Stimulated activated CD8-positive, alpha-beta memory T cell treated with anti-CD3 and anti-CD28 coated beads, Interleukin-4, amount 100 ng/mL, for 24 hours (primary cell): ENCODE data around the gene JUNB.
"Not testable (repeated sequence)": the region's sequence is repeated elsewhere in the genome, so short reads cannot be mapped to it uniquely, and the experiment has no call there.

ENCODE experiments used
- DNase-seq: peaks from one replicate; pipeline ENCODE4 v3.0.0-alpha.2; 2020; ENCODE audit warnings: low read depth

The JUNB gene

DNA sequence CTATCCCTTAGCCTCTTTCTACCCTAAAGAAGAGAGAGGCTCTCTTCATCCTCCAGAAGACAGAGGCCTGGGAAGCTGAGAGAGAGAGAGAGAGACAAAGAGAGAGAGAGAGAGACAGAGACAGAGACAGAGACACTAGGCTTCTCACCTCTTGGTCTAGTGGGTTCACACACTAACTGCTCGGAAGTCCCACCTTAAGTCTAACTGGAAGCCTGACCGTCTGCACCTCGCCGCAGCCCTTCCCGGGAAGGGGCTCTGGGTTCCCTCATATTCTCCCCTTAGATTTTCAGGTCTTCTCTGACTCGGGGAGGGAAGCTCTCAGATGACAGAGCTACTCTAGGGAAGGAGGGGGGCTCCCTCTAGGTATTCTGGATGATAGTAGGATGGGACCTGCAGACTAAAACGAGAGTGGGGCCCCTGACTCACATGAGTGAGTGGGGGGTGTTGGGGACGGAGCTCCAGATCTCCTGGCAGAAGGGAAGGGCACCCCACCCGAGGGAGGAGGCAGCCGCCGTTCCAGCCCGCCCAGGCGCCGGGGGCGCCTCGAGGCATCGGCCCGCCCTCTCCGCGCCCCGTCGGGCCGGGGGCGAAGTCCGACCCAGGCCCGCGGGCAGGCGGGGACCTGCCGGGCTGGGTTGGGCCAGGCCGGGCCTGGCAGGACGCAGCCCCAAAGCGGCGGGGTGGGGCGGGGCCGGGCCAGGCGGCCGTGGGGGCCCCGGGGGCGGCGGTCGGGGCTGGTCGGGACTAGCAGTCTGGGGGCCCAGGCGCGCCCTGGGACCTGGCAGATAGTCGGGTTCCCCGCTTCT lies 2.0 kb upstream of the JUNB start:
- DNase-seq, result no peak

DNA sequence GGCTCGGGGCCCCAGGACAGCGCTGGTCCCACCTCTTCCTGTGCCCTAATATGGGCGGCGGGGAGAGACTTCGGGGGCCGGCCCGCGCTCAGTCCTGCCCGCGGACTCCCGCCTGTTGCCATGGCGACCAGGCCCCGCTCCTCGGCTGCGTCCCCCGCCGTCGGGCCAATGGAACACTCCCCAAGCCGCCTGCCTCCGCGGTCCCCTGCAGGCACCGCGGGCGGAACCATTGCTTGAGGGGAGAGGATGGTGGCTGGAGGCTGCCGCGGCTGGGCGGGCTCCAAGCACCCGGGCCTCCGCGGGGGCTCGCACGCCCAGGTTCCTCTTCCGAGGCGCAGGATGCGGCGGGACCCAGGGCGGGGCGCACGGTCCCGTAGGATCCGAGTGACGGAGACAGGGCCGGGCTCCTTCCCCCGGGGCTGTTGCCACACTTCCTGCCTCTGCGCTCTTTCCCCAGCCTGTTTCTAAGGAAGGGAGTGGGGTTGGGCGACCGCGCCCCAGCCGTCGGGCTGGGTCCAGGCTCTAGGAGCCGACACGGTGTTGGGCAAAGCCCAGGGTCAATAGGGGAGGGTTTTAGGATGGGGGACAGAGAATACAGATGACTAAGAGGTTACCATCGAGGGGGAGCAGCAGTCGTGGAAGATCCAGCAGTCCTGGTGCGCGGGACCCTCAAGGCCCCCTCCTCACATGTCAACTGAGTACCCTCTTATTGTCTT lies 1.2 kb upstream of the JUNB start:
- DNase-seq, result peak; percentile 94

DNA sequence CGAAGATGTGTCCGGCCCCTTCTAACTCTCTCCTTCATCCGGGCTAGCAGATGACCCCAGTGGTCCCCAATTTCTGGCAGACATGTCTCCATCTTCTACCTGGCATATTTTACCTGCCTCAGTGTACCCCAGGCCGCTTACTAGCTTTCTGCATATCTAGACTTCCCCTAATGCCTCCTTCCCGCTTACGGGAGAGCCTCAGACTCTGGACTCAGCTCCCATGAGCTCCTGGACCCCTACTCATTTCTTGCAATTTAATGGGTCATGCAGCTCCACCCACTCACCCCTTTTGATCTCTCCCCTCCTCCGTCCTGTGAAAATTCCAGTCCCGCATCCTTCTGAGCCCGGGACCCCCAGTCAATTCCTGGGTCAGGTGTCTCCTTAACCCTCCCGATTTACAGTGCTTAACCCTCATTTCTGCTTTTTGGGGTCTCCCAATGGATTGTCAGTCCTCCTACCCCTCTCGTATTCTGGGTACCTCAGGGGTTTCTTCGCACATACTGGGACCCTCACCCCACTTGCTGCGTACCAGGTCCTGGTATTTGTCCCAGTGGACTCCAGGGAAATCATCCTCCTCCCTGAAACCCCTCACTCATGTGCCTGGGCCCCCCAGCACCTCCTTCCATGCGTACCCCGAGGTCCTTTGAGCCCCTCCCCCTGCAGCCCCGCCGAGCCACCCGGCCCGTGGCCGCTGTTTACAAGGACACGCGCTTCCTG lies 500 bp upstream of the JUNB start:
- no peak for DNase-seq

DNA sequence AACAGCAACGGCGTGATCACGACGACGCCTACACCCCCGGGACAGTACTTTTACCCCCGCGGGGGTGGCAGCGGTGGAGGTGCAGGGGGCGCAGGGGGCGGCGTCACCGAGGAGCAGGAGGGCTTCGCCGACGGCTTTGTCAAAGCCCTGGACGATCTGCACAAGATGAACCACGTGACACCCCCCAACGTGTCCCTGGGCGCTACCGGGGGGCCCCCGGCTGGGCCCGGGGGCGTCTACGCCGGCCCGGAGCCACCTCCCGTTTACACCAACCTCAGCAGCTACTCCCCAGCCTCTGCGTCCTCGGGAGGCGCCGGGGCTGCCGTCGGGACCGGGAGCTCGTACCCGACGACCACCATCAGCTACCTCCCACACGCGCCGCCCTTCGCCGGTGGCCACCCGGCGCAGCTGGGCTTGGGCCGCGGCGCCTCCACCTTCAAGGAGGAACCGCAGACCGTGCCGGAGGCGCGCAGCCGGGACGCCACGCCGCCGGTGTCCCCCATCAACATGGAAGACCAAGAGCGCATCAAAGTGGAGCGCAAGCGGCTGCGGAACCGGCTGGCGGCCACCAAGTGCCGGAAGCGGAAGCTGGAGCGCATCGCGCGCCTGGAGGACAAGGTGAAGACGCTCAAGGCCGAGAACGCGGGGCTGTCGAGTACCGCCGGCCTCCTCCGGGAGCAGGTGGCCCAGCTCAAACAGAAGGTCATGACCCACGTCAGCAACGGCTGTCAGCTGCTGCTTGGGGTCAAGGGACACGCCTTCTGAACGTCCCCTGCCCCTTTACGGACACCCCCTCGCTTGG lies 966 bp downstream of the JUNB start:
- peak; percentile 60 for DNase-seq

DNA sequence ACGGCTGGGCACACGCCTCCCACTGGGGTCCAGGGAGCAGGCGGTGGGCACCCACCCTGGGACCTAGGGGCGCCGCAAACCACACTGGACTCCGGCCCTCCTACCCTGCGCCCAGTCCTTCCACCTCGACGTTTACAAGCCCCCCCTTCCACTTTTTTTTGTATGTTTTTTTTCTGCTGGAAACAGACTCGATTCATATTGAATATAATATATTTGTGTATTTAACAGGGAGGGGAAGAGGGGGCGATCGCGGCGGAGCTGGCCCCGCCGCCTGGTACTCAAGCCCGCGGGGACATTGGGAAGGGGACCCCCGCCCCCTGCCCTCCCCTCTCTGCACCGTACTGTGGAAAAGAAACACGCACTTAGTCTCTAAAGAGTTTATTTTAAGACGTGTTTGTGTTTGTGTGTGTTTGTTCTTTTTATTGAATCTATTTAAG lies 1.6 kb downstream of the JUNB start:
- DNase-seq, result no peak

DNA sequence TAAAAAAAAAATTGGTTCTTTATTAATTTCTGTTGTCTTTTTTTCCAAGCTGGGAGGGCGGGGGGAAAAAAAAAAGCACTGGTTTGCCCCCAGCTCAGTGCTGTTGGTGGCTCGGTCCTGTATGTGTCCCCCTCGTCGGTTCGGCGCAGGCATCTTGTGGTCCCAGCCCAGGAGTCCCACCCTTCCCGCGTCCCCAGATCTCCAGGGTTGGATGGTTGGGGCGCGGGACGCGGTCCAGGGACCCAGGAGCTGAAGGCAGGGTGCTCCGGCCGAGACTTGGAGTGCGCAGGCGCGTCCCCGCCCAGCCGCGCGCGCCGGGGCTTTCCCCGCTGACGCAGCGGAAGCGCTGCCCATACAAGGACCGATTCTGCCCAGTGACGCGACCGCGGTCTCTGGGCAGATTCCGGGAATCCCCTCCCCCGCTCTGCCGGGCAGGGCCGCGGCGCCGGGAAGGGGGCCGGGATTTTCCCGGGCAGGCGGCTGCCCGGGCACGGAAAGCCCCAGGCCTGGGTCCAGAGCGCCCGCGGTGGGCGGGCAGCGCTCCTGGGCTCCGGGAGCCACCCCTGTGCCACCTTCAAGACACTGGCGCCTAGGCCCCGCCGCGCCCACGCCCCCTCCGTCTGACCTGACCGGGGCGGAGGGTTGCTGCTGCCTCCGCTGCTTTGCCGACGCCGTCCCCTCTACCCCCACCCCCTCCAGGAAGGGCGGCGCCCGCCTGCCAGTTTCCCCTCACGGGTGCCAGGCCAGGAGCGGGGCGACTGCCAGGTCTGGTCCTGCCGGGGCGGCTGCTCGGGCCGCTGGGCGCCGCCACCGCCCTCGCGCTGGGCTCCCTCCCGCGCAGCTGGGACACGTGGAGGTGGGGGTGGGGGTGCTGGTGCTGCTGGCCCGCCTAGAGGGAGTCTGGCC lies 2.3 kb downstream of the JUNB start:
- peak; percentile 87 for DNase-seq

DNA sequence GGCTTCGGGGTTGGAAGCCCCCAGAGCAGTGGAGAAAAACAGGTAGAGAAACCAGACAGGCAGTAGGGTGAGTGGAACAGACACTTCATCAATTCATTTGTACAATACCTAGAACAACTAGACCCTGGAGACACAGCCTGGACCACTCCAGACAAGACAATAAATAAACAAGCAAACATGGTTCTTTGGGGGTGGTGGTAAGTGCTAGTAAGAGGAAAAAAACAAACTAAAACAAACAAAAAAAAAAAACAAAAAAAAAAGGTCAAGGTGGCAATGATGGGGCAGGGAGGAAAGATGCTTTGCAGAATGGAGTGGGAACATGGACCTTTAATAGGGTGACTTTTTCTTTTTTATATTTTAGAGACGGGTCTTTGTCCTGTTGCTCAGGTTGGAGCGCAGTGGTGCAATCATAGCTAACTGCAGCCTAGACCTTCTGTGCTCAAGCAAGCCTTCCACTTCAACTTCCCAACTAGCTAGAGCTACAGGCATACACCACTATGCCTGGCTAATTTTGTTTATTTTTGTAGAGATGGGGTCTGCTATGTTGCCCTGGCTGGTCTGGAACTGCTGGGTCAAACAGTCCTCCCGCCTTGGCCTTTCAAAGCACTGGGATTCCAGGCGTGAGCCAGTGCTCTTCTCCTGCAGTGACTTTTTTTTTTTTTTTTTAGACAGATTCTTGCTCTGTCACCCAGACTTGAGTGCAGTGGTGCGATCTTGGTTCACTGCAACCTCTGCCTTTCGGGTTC lies 3.1 kb downstream of the JUNB start:
- DNase-seq, result no peak

DNA sequence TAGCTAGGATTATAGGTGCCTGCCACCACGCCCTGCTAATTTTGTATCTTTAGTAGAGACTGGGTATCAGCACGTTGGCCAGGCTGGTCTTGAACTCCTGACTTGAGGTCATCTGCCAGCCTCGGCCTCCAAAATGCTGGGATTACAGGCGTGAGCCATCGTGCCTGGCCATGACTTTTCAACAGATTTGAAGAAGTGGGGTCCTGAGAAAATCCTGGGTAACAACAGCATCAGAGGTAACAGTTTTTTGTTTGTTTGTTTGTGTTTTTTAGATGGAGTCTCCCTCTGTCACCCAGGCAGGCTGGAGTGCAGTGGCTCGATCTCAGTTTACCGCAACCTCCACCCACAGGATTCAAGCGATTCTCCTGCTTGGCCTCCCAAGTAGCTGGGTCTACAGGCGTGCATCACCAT lies 3.7 kb downstream of the JUNB start:
- no peak for DNase-seq

DNA sequence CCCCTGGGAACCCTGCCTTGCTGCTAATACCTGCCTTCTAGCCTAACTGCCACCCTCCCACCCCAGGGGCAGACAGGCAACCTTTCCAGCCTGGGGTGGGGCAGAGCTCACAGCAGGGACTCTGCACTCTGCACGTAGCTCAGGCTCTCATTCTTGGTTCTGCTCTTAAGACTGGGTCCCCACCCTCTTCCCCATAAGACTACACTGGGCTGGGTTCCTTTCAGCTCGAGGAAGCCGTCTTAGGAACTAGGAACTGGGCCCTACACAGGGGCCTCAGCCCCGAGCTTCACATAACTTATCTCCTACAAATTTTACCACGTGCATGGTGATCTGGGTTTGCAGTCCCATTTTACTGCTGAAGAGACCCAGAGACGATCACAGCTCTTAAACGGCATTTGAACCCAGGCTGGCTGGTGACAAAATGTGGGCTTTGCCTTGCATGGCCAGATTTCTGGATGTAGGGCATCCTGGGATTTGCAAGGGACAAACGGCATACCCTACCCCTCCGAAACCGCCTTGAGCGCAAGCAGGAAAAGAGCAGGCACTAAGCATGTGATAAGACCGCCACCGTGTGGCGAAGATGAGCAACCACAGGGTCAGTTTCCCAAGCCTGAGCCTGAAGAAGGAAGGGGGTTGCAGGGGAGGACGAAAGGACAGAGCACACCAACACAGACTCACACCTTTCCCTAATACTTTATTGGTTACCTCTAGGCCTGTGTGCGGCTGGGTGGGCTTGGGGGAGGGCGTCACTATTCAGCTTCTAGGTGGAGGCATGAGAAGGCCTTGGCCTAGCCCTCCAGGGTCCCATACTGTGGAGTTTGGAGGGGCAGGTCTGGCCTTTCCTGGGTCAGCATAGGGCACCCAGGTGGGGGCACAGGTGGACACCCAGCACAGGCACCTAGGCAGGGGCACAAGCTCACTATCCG lies 5.1 kb downstream of the JUNB start:
- DNase-seq, result no peak

DNA sequence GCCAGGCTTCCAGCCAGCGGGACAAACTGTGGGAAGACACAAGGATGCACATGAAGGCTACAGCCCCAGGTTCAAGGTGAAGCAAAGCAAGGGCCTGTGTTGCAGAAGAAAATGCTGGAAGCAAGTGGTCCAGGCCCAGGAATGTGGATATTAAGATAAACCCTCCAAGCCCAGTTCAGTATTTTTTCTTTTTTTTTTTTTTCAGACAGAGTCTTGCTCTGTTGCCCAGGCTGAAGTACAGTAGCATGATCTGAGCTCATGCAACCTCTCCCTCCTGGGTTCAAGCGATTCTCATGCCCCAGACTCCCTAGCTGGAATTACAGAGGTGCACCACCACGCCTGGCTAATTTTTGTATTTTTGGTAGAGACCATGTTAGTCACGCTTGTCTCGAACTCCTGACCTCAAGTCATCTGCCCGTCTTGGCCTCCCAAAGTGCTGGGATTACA lies 5.9 kb downstream of the JUNB start:
- DNase-seq, result no peak

DNA sequence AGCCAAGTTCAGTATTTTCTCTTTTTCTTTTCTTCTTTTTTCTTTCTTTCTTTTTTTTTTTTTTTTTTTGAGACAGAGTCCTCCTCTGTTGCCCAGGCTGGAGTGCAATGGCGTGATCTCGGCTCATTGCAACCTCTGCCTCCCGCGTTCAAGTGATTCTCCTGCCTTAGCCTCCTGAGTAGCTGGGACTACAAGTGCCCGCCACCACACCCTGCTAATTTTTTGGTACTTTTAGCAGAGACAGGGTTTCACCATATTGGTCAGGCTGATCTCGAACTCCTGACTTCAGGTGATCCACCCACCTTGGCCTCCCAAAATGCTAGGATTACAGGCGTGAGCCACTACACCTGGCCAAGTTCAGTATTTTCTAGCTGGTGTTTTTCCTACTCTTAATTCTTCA lies 6.3 kb downstream of the JUNB start:
- DNase-seq, result not testable (repeated sequence)

DNA sequence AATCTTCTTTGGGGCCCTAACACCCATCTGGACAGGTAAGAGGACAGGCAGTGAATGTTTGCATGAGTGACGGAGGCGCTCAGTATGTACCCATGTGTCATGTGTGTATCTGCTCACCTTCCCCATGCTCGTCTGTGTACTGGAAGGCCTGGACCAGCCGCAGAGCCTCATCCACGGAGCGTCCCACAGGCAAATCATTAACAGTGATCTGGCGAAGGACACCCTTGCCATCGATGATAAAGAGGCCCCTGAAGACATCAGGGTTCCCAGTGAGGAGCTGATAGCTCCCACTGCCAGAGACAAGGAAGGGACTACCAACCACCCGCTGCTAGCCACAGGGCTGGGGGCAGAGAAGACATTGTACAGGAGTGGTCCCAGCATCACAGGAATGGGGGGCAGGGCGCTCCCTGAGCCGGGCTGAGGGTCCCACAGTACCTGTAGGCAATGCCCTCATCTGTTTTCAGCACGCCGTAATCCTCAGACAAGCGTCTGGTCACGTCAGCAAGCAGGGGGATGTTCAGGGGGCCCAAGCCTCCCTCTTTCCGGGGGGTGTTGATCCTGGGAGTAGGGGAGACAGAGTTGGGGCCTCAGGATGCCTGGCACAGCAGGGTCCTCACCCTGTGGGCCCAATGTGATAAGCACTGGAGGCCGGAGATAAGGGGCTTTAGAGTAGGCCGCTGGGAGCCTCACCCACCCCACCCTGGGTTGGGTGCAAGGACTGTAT lies 8.6 kb downstream of the JUNB start:
- no peak for DNase-seq

DNA sequence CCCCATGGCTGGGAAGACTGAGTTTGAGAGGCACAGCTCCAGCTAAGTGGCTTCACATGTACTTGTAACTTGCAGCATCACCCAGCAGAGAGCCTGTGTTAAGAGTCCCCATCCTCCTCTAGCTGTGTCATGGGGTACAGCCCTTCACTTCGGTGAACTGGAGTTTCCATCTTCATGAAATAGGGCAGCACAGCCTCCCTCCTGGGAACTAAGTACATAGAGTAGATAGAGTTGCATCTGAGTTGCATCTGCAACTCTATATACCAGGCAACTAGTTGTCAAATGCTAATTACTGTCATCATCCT lies 9.1 kb downstream of the JUNB start:
- no peak for DNase-seq

DNA sequence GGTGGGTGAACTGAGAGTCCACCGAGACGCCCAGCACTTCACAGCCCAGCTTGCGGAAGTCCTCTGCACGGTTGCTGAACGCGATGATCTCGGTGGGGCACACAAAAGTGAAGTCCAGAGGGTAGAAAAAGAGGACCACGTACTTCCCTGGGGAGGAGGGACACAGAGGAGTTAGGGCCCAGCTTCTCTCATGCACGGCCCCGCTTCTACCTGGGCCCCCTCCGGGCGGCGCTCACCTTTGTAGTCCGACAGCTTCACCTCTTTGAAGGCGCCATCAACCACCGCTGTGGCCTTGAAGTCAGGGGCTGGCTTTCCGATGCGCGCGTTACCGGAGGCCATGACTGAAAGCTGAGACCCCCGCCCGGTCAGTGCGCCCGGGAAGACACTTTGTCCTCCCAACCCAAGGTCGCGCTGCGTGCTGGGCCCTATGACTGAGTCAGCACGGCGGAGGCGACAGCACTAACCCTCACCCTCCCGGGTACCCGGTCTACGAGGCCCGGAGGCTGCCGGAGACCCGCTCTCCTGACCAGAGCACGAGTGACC lies 9.7 kb downstream of the JUNB start:
- DNase-seq, result no peak

DNA sequence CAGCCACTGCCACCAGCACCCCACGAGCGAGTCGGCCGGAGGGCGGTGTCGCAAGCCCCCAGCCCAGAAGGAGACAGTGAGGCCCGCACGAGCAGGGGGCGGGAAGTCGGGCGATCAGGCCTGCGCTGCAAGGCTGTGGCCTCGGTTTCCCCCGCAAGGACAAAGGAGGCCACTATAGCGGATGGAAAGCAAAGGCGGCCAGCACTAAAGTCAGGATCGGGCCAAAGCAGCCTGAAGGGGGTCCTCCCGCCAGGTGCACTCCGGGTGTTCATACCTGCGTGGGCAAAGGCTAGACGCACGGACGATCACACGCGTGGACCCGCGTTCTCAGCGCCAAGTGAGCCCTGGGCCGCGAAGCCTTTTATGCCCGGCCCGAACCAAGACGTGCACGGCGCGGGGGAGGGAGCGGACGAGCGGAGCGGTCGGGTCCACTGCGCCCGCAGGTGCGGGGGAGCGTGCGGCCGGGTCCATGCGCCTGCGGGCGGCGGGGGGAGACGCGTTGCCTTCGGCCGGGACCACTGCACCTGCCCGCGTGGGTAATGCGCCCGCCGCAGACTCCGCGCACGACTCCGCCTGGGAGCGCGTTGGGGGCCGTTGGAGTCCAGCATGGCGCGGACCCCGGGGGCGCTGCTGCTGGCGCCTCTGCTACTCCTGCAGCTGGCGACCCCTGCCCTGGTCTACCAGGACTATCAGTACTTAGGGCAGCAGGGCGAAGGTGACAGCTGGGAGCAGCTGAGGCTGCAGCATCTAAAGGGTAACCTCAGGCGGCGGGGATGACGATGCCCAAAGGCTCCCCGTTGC lies 10.4 kb downstream of the JUNB start, which contains the start of the genes PRDX2 and THSD8:
Gene PRDX2, minus strand, starts transcription at position 335 of the 801 bp plus-strand sequence. CDS start 539 bp downstream, outside the sequence.
Gene THSD8, plus strand, starts transcription at position 604 of the 801 bp plus-strand sequence. Its CDS starts 3 bp downstream, at position 607.
- peak; percentile 68 for DNase-seq

DNA sequence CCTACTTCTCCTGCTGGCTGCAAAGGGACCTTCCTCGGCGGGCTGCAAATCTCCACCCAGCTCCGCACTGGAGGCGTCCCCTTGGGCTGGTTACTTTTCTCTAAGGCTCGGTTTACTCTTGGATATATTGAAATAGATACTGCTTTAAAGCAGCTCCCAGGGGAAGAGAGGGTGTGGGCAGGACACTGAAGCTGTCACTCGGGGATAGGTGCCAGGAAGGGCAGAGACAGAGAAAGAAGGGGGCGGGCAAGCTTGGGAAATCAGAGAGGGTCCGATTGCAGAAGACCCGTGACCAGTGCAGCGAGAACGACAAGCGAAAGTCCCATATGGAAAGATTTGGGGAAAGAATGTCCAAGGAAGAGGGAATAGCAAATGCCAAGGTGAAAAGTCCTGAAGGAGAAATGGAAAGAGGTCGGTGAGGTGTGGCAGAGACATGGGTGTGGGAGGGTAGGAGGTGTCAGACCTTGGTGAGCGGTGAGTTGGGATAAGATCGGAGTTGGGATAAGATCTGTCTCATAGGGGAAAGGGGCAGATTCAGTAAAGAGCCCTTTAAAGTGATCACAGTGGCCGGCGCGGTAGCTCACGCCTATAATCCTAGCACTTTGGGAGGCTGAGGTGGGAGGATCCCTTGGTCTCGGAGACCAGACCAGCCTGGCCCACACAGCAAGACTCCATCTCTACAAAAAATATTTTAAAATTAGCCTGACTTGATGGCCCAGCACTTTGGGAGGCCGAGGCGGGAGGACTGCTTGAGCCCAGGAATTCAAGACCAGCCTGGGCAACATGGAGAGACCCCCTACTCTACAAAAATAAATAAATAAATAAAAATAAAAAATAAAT lies 11.2 kb downstream of the JUNB start:
- DNase-seq, result no peak
